Neural cell (in vitro differentiated cells): ENCODE measurements around the gene TNFAIP8L1. TPM values are rescaled to one million over a fixed set of nuclear protein-coding genes. Genes with fewer than 3 reads are reported as not detected.

ENCODE experiments used
- H2AFZ ChIP-seq: fragments of 200-600, 300-800 bp; sonication (generic), shearing (Covaris generic); 2 replicates; pipeline ENCODE4 v1.6.0; 2014; ENCODE audit warnings: low read depth, mild to moderate bottlenecking, antibody characterized with exemption, low read length, moderate library complexity
- H3F3A ChIP-seq: fragments of 200-600 bp; shearing (Covaris generic); 2 replicates; pipeline ENCODE4 v1.6.1; 2016; ENCODE audit warnings: mild to moderate bottlenecking, moderate library complexity, mixed read lengths, antibody characterized with exemption, low read length; ENCODE audit not compliant: insufficient read depth, poor library complexity, severe bottlenecking
- H3K27ac ChIP-seq: fragments of 200-600, 300-800 bp; sonication (generic), shearing (Covaris generic); 2 replicates; pipeline ENCODE4 v1.5.1; 2014; ENCODE audit warnings: mild to moderate bottlenecking, low read length, moderate library complexity
- H3K27me3 ChIP-seq: fragments of 300-800, 200-600 bp; sonication (generic), shearing (Covaris generic); 2 replicates; pipeline ENCODE4 v1.6.0; 2014; ENCODE audit warnings: mild to moderate bottlenecking, low read depth, low read length, moderate library complexity; ENCODE audit not compliant: insufficient read depth
- H3K36me3 ChIP-seq: fragments of 300-800, 200-600 bp; sonication (generic), shearing (Covaris generic); 2 replicates; pipeline ENCODE4 v1.5.1; 2014; ENCODE audit warnings: mild to moderate bottlenecking, antibody characterized with exemption, low read length, moderate library complexity; ENCODE audit not compliant: insufficient read depth
- H3K4me2 ChIP-seq: fragments of 300-800, 200-600 bp; sonication (generic), shearing (Covaris generic); 2 replicates; pipeline ENCODE4 v1.6.0; 2014; ENCODE audit warnings: mild to moderate bottlenecking, low read length
- H3K4me3 ChIP-seq: fragments of 300-800, 200-600 bp; sonication (generic), shearing (Covaris generic); 2 replicates; pipeline ENCODE4 v1.5.1; 2014; ENCODE audit warnings: mild to moderate bottlenecking, low read length, moderate library complexity
- H3K79me2 ChIP-seq: fragments of 200-600 bp; shearing (Covaris generic); replicated peaks from 2 replicates; pipeline ENCODE4 v1.6.0; 2014; ENCODE audit warnings: mild to moderate bottlenecking, low read length, moderate library complexity; ENCODE audit not compliant: insufficient read depth
- H3K9ac ChIP-seq: fragments of 300-800, 200-600 bp; sonication (generic), shearing (Covaris generic); 2 replicates; pipeline ENCODE4 v1.6.1; 2016; ENCODE audit warnings: mild to moderate bottlenecking, low read length, mixed read lengths
- H3K9me2 ChIP-seq: fragments of 200-600 bp; shearing (Covaris generic); 2 replicates; pipeline ENCODE4 v1.6.1; 2016; ENCODE audit warnings: mild to moderate bottlenecking, low read length, mixed read lengths; ENCODE audit not compliant: insufficient read depth
- H3K9me3 ChIP-seq: fragments of 200-600, 300-800 bp; sonication (generic), shearing (Covaris generic); 2 replicates; pipeline ENCODE4 v1.6.1; 2016; ENCODE audit warnings: mild to moderate bottlenecking, mixed run types, low read length, moderate library complexity, mixed read lengths
- H4K20me1 ChIP-seq: fragments of 200-600 bp; shearing (Covaris generic); 2 replicates; pipeline ENCODE4 v1.6.1; 2016; ENCODE audit warnings: mild to moderate bottlenecking, mixed run types; ENCODE audit not compliant: insufficient read depth
- EP300 ChIP-seq: fragments of 450-650 bp; conservative IDR thresholded peaks from 2 replicates; pipeline ENCODE4 v1.6.1; 2014; ENCODE audit warnings: antibody characterized with exemption, mild to moderate bottlenecking, moderate library complexity; ENCODE audit not compliant: poor library complexity, severe bottlenecking
- EZH2 ChIP-seq: fragments of 200-600, 300-800 bp; shearing (Covaris generic), sonication (generic); IDR thresholded peaks from 2 replicates; pipeline ENCODE4 v1.6.1; 2014; ENCODE audit warnings: antibody characterized with exemption, low read length, borderline replicate concordance, mild to moderate bottlenecking; ENCODE audit not compliant: insufficient read depth, poor library complexity, severe bottlenecking
- MXI1 ChIP-seq: fragments of 450-650 bp; conservative IDR thresholded peaks from 2 replicates; pipeline ENCODE4 v1.6.1; 2014; ENCODE audit warnings: antibody characterized with exemption, mild to moderate bottlenecking; ENCODE audit not compliant: poor library complexity, severe bottlenecking
- POLR2AphosphoS5 ChIP-seq: IDR thresholded peaks from 2 replicates; pipeline ENCODE4 v1.6.1; 2012
- RAD21 ChIP-seq: fragments of 450-650 bp; conservative IDR thresholded peaks from 2 replicates; pipeline ENCODE4 v1.6.1; 2014; ENCODE audit warnings: antibody characterized with exemption, mild to moderate bottlenecking, moderate library complexity
- SMC3 ChIP-seq: fragments of 450-650 bp; conservative IDR thresholded peaks from 2 replicates; pipeline ENCODE4 v1.6.1; 2014; ENCODE audit warnings: antibody characterized with exemption, mild to moderate bottlenecking, moderate library complexity; ENCODE audit not compliant: poor library complexity
- TAF1 ChIP-seq: IDR thresholded peaks from 2 replicates; pipeline ENCODE4 v1.6.1; 2012; ENCODE audit warnings: low read depth
- polyA plus RNA-seq: library from polyadenylated mRNA; depleted of rRNA; stranded (reverse); fragments of >200 nt; gene quantifications from 2 replicates; pipeline ENCODE4 v1.2.3, GENCODE V29; 2014
- TF ChIP-seq, protein P1 (sequence below): IDR thresholded peaks from 2 replicates; pipeline ENCODE4 v1.6.1; 2012; ENCODE audit warnings: borderline replicate concordance
- TF ChIP-seq, protein P2 (sequence below): fragments of 450-650 bp; IDR thresholded peaks from 2 replicates; pipeline ENCODE4 v1.5.1; 2014; ENCODE audit warnings: antibody characterized with exemption, mild to moderate bottlenecking, moderate library complexity; ENCODE audit not compliant: poor library complexity, severe bottlenecking

TNFAIP8L1 gene
- polyA plus RNA-seq, 1 donor from 2014 or later, result 0.99 TPM

DNA sequence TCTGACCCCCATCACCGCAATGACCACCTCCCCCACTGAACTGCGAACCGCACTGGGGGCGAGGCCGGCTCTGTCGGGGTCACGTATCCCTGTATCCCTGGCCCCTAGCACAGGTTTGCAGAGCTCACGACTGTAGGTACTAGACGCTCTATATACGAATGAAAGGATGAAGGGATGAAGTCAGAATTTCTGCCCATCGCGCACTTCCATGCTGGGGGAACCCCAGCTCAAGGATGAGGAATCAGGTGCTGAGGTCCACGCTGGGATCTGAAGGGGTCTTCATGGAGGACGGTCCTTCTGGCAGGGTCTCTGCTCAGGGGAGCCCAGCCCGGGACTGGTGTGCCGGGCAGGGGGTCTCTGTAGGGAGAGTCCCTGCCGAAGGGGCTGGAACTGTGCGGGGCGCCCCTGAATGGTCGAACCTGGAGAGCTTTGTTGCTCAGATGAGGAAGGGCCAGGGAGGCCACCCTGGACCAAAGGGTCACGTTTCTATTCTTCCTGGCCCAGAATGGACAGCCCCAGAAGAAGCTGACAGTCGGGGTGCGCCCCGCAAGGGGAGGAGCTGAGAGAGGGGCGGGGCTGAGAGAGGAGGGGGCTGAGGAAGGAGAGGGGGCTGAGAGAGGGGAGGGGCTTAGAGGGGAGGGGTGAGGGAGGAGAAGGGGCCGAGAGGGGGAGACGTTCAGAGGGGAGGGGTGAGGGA is 41.9 kb upstream of the TNFAIP8L1 start:
- Histone ChIP-seq H3K9me3 (no peaks in the 10 kb centered on the region), H3K36me3 (no peaks in the 10 kb centered on the region), H3K4me2 (no peak overlapping the region), H3K27ac (no peak overlapping the region), H3K9me2 (no peaks in the 10 kb centered on the region), H3K9ac (no peak overlapping the region), H4K20me1 (no peaks in the 10 kb centered on the region), H2AFZ (no peak overlapping the region), H3K4me3 (no peak overlapping the region), H3K27me3 (no peaks in the 10 kb centered on the region), H3F3A (no peaks in the 10 kb centered on the region), H3K79me2 (no peaks in the 10 kb centered on the region)
- TF ChIP-seq, protein P1, sequence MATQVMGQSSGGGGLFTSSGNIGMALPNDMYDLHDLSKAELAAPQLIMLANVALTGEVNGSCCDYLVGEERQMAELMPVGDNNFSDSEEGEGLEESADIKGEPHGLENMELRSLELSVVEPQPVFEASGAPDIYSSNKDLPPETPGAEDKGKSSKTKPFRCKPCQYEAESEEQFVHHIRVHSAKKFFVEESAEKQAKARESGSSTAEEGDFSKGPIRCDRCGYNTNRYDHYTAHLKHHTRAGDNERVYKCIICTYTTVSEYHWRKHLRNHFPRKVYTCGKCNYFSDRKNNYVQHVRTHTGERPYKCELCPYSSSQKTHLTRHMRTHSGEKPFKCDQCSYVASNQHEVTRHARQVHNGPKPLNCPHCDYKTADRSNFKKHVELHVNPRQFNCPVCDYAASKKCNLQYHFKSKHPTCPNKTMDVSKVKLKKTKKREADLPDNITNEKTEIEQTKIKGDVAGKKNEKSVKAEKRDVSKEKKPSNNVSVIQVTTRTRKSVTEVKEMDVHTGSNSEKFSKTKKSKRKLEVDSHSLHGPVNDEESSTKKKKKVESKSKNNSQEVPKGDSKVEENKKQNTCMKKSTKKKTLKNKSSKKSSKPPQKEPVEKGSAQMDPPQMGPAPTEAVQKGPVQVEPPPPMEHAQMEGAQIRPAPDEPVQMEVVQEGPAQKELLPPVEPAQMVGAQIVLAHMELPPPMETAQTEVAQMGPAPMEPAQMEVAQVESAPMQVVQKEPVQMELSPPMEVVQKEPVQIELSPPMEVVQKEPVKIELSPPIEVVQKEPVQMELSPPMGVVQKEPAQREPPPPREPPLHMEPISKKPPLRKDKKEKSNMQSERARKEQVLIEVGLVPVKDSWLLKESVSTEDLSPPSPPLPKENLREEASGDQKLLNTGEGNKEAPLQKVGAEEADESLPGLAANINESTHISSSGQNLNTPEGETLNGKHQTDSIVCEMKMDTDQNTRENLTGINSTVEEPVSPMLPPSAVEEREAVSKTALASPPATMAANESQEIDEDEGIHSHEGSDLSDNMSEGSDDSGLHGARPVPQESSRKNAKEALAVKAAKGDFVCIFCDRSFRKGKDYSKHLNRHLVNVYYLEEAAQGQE, result no peak
- TF ChIP-seq, protein P2, sequence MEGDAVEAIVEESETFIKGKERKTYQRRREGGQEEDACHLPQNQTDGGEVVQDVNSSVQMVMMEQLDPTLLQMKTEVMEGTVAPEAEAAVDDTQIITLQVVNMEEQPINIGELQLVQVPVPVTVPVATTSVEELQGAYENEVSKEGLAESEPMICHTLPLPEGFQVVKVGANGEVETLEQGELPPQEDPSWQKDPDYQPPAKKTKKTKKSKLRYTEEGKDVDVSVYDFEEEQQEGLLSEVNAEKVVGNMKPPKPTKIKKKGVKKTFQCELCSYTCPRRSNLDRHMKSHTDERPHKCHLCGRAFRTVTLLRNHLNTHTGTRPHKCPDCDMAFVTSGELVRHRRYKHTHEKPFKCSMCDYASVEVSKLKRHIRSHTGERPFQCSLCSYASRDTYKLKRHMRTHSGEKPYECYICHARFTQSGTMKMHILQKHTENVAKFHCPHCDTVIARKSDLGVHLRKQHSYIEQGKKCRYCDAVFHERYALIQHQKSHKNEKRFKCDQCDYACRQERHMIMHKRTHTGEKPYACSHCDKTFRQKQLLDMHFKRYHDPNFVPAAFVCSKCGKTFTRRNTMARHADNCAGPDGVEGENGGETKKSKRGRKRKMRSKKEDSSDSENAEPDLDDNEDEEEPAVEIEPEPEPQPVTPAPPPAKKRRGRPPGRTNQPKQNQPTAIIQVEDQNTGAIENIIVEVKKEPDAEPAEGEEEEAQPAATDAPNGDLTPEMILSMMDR, result no peak
- TF ChIP-seq SMC3 (no peak), RAD21 (no peak), EP300 (no peak), TAF1 (no peak), POLR2AphosphoS5 (no peak), MXI1 (no peak), EZH2 (no peak)

DNA sequence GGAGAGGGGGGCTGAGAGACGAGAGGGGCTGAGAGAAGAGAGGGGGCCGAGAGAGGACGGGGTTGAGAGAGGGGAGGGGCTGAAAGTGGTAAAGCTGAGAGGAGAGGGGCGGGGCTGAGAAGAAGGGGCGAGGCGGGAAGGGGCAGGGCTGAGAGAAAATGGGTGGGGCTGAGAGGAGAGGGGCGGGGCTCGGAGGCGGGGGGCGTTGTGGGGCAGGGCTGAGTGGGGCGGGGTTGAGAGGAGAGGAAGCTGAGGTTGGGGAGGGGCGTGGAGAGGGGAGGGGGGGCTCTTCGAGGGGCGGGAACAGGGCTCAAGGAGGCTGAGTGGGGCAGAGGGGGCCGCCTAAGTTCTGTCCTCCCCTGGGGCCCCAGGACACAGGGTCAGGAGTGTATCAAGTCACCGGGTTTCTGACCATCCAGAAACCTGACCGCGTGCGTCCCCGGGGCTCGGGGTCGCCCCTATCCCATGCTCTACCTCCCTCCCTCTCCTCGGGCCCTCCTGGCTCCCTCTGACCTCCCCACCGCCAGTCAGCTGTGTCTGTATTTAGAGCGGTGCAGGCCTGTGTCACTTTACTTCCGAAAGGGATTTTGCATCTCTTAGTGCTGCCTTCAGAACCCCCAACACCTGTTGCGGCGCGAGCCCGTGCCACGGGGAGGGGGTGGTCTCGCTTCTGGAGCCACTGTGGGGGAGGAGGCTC is 41.2 kb upstream of the TNFAIP8L1 start:
- TF ChIP-seq, protein P1, result no peak
- no peak for TF ChIP-seq SMC3
- TF ChIP-seq POLR2AphosphoS5, result no peak
- no peak for TF ChIP-seq TAF1
- TF ChIP-seq, protein P2, result no peak
- TF ChIP-seq MXI1, result no peak
- TF ChIP-seq RAD21, result no peak
- TF ChIP-seq EP300, result no peak
- no peak for TF ChIP-seq EZH2
- H3K79me2 ChIP-seq, result no peaks in the 10 kb centered on the region
- H3F3A ChIP-seq, result no peaks in the 10 kb centered on the region
- H3K9me3 ChIP-seq, result no peaks in the 10 kb centered on the region
- no peak overlapping the region for H2AFZ ChIP-seq
- no peaks in the 10 kb centered on the region for H3K9me2 ChIP-seq
- H3K27ac ChIP-seq, result no peak overlapping the region
- H4K20me1 ChIP-seq, result no peaks in the 10 kb centered on the region
- no peaks in the 10 kb centered on the region for H3K27me3 ChIP-seq
- H3K4me2 ChIP-seq, result no peak overlapping the region
- no peaks in the 10 kb centered on the region for H3K36me3 ChIP-seq
- no peak overlapping the region for H3K9ac ChIP-seq
- H3K4me3 ChIP-seq, result no peak overlapping the region
